ENCODE measurements around the gene LILRA2.

DNA sequence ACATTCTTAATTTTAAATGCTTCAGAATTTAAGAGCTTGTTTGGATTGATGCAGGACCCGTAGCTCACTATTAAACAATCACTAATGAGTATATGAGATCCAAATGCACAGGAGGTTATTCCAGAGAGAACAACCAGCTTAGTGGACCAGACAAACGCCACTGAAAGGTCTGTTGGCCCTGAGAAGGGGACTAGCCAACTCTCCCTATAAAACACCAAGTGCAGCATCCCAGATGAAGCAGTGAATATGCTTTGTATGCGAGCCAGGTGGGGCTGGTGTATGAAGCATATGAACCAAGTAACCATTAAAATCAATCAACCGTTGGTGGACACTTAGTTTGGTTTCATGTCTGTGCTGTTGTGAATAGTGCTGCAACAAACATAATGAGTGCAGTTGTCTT, 46.9 kb downstream of the LILRA2 start:
- TF ChIP-seq GABPA (IDR thresholded peaks at IDR 0.05; ENCODE audit: low read depth) (no peak), POLR2AphosphoS5 (IDR thresholded peaks at IDR 0.05; ENCODE audit: low read length) (peak; percentile 63; the same call in 1 of the 2 replicates), BRCA1 (IDR thresholded peaks at IDR 0.05; ENCODE audit: low read depth, low read length) (no peak), EP300 (IDR thresholded peaks at IDR 0.05; ENCODE audit: borderline replicate concordance in 1 of 2, control insufficient read depth in 1 of 2, low read depth in 2 of 2, low read length in 2 of 2) (no peak), STAT1 (conservative IDR thresholded peaks at IDR 0.05) (no peak), CREB1 (IDR thresholded peaks at IDR 0.05; ENCODE audit: low read depth) (no peak), BMI1 (IDR thresholded peaks at IDR 0.05; ENCODE audit: borderline replicate concordance) (no peak), CBFB (IDR thresholded peaks at IDR 0.05; ENCODE audit: low read depth) (no peak), ESRRA (IDR thresholded peaks at IDR 0.05; ENCODE audit: low read length) (no peak), NR2C2 (IDR thresholded peaks at IDR 0.05; ENCODE audit: borderline replicate concordance, control insufficient read depth, insufficient read length, low read depth) (no peak), RELA (IDR thresholded peaks at IDR 0.05; ENCODE audit: borderline replicate concordance, partially characterized antibody) (no peak)
- TF ChIP-seq, protein P1, sequence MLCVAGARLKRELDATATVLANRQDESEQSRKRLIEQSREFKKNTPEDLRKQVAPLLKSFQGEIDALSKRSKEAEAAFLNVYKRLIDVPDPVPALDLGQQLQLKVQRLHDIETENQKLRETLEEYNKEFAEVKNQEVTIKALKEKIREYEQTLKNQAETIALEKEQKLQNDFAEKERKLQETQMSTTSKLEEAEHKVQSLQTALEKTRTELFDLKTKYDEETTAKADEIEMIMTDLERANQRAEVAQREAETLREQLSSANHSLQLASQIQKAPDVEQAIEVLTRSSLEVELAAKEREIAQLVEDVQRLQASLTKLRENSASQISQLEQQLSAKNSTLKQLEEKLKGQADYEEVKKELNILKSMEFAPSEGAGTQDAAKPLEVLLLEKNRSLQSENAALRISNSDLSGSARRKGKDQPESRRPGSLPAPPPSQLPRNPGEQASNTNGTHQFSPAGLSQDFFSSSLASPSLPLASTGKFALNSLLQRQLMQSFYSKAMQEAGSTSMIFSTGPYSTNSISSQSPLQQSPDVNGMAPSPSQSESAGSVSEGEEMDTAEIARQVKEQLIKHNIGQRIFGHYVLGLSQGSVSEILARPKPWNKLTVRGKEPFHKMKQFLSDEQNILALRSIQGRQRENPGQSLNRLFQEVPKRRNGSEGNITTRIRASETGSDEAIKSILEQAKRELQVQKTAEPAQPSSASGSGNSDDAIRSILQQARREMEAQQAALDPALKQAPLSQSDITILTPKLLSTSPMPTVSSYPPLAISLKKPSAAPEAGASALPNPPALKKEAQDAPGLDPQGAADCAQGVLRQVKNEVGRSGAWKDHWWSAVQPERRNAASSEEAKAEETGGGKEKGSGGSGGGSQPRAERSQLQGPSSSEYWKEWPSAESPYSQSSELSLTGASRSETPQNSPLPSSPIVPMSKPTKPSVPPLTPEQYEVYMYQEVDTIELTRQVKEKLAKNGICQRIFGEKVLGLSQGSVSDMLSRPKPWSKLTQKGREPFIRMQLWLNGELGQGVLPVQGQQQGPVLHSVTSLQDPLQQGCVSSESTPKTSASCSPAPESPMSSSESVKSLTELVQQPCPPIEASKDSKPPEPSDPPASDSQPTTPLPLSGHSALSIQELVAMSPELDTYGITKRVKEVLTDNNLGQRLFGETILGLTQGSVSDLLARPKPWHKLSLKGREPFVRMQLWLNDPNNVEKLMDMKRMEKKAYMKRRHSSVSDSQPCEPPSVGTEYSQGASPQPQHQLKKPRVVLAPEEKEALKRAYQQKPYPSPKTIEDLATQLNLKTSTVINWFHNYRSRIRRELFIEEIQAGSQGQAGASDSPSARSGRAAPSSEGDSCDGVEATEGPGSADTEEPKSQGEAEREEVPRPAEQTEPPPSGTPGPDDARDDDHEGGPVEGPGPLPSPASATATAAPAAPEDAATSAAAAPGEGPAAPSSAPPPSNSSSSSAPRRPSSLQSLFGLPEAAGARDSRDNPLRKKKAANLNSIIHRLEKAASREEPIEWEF (IDR thresholded peaks at IDR 0.05; ENCODE audit: insufficient replicate concordance, low read depth, low read length) = no peak
- TF ChIP-seq, protein P2, sequence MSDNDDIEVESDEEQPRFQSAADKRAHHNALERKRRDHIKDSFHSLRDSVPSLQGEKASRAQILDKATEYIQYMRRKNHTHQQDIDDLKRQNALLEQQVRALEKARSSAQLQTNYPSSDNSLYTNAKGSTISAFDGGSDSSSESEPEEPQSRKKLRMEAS (IDR thresholded peaks at IDR 0.05; ENCODE audit: low read depth, low read length) = no peak
- TF ChIP-seq, protein P3, sequence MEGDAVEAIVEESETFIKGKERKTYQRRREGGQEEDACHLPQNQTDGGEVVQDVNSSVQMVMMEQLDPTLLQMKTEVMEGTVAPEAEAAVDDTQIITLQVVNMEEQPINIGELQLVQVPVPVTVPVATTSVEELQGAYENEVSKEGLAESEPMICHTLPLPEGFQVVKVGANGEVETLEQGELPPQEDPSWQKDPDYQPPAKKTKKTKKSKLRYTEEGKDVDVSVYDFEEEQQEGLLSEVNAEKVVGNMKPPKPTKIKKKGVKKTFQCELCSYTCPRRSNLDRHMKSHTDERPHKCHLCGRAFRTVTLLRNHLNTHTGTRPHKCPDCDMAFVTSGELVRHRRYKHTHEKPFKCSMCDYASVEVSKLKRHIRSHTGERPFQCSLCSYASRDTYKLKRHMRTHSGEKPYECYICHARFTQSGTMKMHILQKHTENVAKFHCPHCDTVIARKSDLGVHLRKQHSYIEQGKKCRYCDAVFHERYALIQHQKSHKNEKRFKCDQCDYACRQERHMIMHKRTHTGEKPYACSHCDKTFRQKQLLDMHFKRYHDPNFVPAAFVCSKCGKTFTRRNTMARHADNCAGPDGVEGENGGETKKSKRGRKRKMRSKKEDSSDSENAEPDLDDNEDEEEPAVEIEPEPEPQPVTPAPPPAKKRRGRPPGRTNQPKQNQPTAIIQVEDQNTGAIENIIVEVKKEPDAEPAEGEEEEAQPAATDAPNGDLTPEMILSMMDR (IDR thresholded peaks at IDR 0.05 in 2 of 3, conservative IDR thresholded peaks at IDR 0.05 in 1 of 3; ENCODE audit: control insufficient read depth in 2 of 3, extremely low read depth in 1 of 3, insufficient read depth in 1 of 3, low read depth in 3 of 3, low read length in 3 of 3) = no peak

All from GM12878 (cell line).